ENCODE data around the gene B4GALT2. TPM values are rescaled to one million over a fixed set of nuclear protein-coding genes. Genes with fewer than 3 reads are reported as not detected.

B4GALT2 gene
- total RNA-seq, 1 donor from 2014 or later = 62.6 TPM

DNA sequence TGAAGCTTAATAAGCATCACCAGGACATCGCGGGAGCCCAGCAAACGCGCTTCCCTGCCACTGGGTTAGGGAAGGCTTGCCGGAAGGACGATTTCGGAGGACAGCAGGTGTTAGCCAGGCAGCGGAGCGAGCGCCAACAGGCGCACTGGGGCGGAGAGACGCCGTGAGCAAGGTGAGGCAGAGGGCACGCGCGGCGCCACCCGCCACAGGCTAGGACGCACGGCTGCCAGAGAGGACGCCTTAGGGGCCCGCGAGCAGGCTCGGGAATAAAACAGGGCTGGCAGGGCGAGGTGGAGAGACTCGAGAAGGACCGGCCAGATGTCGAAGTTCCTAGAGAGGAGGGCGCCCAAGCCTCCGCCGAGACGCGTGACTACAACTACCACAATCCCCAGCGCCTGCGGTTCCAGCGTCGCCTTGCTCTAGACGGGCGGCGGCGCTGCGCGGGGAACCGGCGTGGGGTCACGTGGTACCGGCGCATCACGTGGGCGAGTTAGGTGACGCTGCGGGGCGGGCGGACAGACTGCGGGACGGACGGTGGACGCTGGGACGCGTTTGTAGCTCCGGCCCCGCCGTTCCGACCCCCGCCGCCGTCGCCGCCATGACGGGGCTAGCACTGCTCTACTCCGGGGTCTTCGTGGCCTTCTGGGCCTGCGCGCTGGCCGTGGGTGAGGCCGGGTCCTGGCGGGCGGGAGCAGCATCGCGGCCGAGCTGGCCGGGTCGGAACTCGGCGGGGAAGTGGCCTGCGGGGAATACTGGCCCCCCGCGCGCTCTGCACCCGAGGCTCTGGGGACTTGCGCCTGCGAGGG, 4.4 kb upstream of the B4GALT2 start, which contains the start of gene ATP6V0B:
TSS of gene ATP6V0B (plus strand) at position 518 of the 806 bp plus-strand sequence. CDS start at position 599, 81 bp downstream.
- peaks cover 4% of the 10 kb centered on the region for H3K36me3 ChIP-seq (ENCODE audit: control insufficient read depth, insufficient read depth, low read length)
- H3K27me3 ChIP-seq (ENCODE audit: control insufficient read depth, insufficient read depth, low read length) = no peaks in the 10 kb centered on the region
- H3K4me3 ChIP-seq (ENCODE audit: low read depth, low read length) = peak within 1 kb of the TSS; percentile 83
- TF ChIP-seq, protein P1, sequence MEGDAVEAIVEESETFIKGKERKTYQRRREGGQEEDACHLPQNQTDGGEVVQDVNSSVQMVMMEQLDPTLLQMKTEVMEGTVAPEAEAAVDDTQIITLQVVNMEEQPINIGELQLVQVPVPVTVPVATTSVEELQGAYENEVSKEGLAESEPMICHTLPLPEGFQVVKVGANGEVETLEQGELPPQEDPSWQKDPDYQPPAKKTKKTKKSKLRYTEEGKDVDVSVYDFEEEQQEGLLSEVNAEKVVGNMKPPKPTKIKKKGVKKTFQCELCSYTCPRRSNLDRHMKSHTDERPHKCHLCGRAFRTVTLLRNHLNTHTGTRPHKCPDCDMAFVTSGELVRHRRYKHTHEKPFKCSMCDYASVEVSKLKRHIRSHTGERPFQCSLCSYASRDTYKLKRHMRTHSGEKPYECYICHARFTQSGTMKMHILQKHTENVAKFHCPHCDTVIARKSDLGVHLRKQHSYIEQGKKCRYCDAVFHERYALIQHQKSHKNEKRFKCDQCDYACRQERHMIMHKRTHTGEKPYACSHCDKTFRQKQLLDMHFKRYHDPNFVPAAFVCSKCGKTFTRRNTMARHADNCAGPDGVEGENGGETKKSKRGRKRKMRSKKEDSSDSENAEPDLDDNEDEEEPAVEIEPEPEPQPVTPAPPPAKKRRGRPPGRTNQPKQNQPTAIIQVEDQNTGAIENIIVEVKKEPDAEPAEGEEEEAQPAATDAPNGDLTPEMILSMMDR (IDR thresholded peaks at IDR 0.05; ENCODE audit: insufficient read depth, low read length, poor library complexity, severe bottlenecking) = no peak
- peak; percentile 67 for DNase-seq (ENCODE audit: low read depth)

DNA sequence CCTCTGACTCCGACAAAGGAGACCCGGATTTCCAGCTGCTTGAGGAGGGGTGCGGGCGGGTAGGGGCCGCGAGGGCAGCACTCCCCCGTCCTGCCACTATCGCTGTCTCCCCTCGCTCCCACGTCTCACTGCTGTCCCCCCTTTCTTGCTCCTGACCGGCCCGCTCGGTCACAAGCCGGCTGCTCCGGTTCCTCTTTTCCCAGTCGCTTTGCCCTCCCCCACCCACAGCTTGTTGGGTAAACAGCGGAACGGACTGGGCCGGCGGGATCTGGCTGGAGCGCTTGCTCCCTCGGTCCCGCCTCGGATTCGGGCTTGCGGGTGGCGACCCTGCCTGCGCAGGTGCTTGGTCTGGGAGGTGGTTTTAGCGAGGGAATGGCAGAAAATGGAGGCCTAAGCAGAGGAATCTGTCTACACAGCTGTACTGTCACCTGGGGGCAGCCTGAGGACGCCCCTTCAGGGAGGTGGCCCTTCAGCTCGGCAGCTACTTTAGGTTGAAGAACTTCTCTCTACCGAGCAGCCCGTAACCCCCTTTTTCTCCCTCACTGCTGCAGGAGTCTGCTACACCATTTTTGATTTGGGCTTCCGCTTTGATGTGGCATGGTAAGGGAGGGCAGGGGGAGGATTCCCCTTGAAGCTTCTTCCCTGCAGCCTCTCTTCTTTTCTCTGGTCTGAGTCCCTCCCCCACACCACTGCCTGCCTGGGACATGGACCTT, 3.6 kb upstream of the B4GALT2 start:
- Histone ChIP-seq H3K27me3 (ENCODE audit: control insufficient read depth, insufficient read depth, low read length) (no peaks in the 10 kb centered on the region), H3K4me3 (ENCODE audit: low read depth, low read length) (peak overlapping the region; percentile 83), H3K36me3 (ENCODE audit: control insufficient read depth, insufficient read depth, low read length) (peaks cover 4% of the 10 kb centered on the region)
- no peak for DNase-seq (ENCODE audit: low read depth)
- TF ChIP-seq, protein P1 (IDR thresholded peaks at IDR 0.05; ENCODE audit: insufficient read depth, low read length, poor library complexity, severe bottlenecking) = no peak

- H3K36me3 ChIP-seq (ENCODE audit: control insufficient read depth, insufficient read depth, low read length) = peaks cover 4% of the 10 kb centered on the region
- H3K4me3 ChIP-seq (ENCODE audit: low read depth, low read length) = peak overlapping the region; percentile 83
- H3K27me3 ChIP-seq (ENCODE audit: control insufficient read depth, insufficient read depth, low read length) = no peaks in the 10 kb centered on the region
- DNase-seq (ENCODE audit: low read depth) = no peak
- TF ChIP-seq, protein P1 (IDR thresholded peaks at IDR 0.05; ENCODE audit: insufficient read depth, low read length, poor library complexity, severe bottlenecking) = no peak
Observed at GRCh38 chr1:43976045-43976444, 3.0 kb upstream of the B4GALT2 start.

GRCh38 chr1:43976890-43977289, 2.1 kb upstream of the B4GALT2 start:
- Histone ChIP-seq H3K4me3 (ENCODE audit: low read depth, low read length) (no peak overlapping the region), H3K36me3 (ENCODE audit: control insufficient read depth, insufficient read depth, low read length) (peaks cover 4% of the 10 kb centered on the region), H3K27me3 (ENCODE audit: control insufficient read depth, insufficient read depth, low read length) (no peaks in the 10 kb centered on the region)
- DNase-seq (ENCODE audit: low read depth) = no peak
- TF ChIP-seq, protein P1 (IDR thresholded peaks at IDR 0.05; ENCODE audit: insufficient read depth, low read length, poor library complexity, severe bottlenecking) = no peak

DNA sequence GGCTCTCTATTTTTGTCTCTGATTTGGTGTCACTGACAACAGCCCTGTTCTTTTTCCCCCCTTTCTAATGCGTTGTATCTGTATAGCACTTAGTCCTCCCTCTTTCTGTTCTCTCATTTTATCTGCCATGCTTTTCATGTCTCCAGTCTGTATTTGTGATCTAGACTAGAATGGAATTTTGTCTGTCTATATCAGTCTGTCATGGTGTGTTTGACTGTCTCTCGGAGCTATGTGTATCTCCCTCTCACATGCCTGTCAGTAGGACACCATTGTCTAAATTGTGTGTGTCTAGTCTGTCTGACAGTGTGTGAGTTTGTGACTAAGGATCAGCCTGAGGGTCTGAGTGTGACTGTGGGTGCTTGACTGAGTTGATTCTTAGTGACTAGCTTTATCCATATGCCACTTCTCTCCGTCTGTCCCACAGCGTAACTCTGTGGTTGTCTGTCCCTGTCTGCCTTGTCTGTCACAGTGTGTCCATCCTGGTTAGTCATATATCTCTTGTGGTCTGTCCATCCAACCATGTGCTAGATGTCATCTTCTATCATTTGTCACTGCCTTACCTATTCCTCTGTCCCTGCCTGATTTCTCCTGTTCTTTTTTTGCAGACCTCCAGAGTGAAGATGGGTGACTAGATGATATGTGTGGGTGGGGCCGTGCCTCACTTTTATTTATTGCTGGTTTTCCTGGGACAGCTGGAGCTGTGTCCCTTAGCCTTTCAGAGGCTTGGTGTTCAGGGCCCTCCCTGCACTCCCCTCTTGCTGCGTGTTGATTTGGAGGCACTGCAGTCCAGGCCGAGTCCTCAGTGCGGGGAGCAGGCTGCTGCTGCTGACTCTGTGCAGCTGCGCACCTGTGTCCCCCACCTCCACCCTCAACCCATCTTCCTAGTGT, 1.4 kb upstream of the B4GALT2 start:
- Histone ChIP-seq H3K4me3 (ENCODE audit: low read depth, low read length) (no peak overlapping the region), H3K36me3 (ENCODE audit: control insufficient read depth, insufficient read depth, low read length) (peaks cover 4% of the 10 kb centered on the region), H3K27me3 (ENCODE audit: control insufficient read depth, insufficient read depth, low read length) (no peaks in the 10 kb centered on the region)
- no peak for DNase-seq (ENCODE audit: low read depth)
- TF ChIP-seq, protein P1 (IDR thresholded peaks at IDR 0.05; ENCODE audit: insufficient read depth, low read length, poor library complexity, severe bottlenecking) = no peak

All from kidney epithelial cell (primary cell).